Lower leg skin (tissue), 4 donors: ENCODE measurements around the gene TRNT1. TPM values are rescaled to one million over a fixed set of nuclear protein-coding genes. Genes with fewer than 3 reads are reported as not detected.

Source experiments
- DNase-seq, 2 donors: peaks; one replicate each; pipeline ENCODE4 v3.0.0-alpha.2; 2019; ENCODE audit warnings: low spot score in 2 of 2
- H3K4me3 ChIP-seq: fragments of 200-600 bp; sonication (generic); 2 replicates; pipeline ENCODE4 v1.5.1; 2017; ENCODE audit warnings: mild to moderate bottlenecking, low read depth; ENCODE audit not compliant: poor library complexity, severe bottlenecking
- POLR2A ChIP-seq, 2 donors: fragments of 450-650 bp; IDR thresholded peaks; one replicate each; pipeline ENCODE4 v1.6.1; 2016 to 2017; ENCODE audit warnings: antibody characterized with exemption in 2 of 2, mild to moderate bottlenecking in 1 of 2, moderate library complexity in 1 of 2
- WGBS, 2 donors: methylation state at CpG; one replicate each; pipeline ENCODE4 v1.1.5; 2018; 5-methylcytosine and 5-hydroxymethylcytosine counted together
- intact Hi-C: fragments of 100-400 bp; cut with DNase I; formaldehyde crosslinking; loops from one replicate; pipeline ENCODE4 v1.15.0; 2023; ENCODE audit warnings: low total_unique reads
- total RNA-seq, 4 donors: library from RNA; depleted of rRNA; stranded (reverse); fragments of >200 nt; gene quantifications; one replicate each; pipeline ENCODE4 v1.1.0, GENCODE V29; 2016
- TF ChIP-seq, protein P1 (sequence below), 3 donors: fragments of 450-650 bp; IDR thresholded peaks; one replicate each; pipeline ENCODE4 v1.5.1; 2016; ENCODE audit warnings: antibody characterized with exemption in 3 of 3, mild to moderate bottlenecking in 3 of 3, moderate library complexity in 2 of 3

Gene TRNT1
- total RNA-seq, 4 donors from 2014 or later = 5.9 to 14.5 (median 7.8) TPM

DNA sequence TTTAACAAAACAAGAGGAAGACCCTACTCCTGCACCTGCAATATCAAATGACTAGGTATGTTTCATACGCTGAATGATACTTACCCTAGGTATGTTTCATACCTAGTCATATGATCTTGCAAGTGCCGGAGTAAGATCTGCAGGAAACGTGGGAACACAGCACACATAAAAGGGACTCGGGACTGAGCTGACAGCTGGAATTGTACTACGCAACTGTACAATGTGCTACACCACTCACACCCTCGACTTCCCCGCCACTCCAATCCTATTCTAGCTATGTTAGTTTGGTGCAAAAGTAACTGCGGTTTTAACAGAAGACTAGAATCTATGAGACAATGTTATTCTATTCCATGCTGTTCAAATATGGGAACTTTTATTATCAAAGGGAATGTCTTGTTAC is 30.7 kb downstream of the TRNT1 start:
- no peak for TF ChIP-seq POLR2A (IDR thresholded peaks at IDR 0.05)
- TF ChIP-seq, protein P1, sequence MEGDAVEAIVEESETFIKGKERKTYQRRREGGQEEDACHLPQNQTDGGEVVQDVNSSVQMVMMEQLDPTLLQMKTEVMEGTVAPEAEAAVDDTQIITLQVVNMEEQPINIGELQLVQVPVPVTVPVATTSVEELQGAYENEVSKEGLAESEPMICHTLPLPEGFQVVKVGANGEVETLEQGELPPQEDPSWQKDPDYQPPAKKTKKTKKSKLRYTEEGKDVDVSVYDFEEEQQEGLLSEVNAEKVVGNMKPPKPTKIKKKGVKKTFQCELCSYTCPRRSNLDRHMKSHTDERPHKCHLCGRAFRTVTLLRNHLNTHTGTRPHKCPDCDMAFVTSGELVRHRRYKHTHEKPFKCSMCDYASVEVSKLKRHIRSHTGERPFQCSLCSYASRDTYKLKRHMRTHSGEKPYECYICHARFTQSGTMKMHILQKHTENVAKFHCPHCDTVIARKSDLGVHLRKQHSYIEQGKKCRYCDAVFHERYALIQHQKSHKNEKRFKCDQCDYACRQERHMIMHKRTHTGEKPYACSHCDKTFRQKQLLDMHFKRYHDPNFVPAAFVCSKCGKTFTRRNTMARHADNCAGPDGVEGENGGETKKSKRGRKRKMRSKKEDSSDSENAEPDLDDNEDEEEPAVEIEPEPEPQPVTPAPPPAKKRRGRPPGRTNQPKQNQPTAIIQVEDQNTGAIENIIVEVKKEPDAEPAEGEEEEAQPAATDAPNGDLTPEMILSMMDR (IDR thresholded peaks at IDR 0.05) = no peak
- no peak for DNase-seq
- intact Hi-C loops = no loop called here
- no peak overlapping the region for H3K4me3 ChIP-seq
- WGBS, 2 donors = 86 to 93% methylated on average over 8 of the region's 8 CpGs

- DNase-seq = no peak
- TF ChIP-seq, protein P1 (IDR thresholded peaks at IDR 0.05) = no peak
- TF ChIP-seq POLR2A (IDR thresholded peaks at IDR 0.05) = no peak
- WGBS, 2 donors = 35 to 46% methylated on average over 2 of the region's 2 CpGs
- intact Hi-C loops = no loop called here
- no peak overlapping the region for H3K4me3 ChIP-seq
These were observed 34.1 kb downstream of the TRNT1 start for GRCh38 chr3:3160826-3161225.

GRCh38 chr3:3165241-3165640 is 38.5 kb downstream of the TRNT1 start:
- DNase-seq = no peak
- no peak overlapping the region for H3K4me3 ChIP-seq
- WGBS, 2 donors = 65 to 66% methylated on average over 3 of the region's 3 CpGs
- TF ChIP-seq POLR2A (IDR thresholded peaks at IDR 0.05) = no peak
- TF ChIP-seq, protein P1 (IDR thresholded peaks at IDR 0.05) = no peak
- intact Hi-C loops = no loop called here

- 93 to 95% methylated on average over 3 of the region's 3 CpGs for WGBS, 2 donors
- TF ChIP-seq, protein P1 (IDR thresholded peaks at IDR 0.05) = no peak
- TF ChIP-seq POLR2A (IDR thresholded peaks at IDR 0.05) = no peak
- intact Hi-C loops = no loop called here
- no peak overlapping the region for H3K4me3 ChIP-seq
- DNase-seq = no peak
These were observed 38.9 kb downstream of the TRNT1 start for GRCh38 chr3:3165650-3166049.

DNA sequence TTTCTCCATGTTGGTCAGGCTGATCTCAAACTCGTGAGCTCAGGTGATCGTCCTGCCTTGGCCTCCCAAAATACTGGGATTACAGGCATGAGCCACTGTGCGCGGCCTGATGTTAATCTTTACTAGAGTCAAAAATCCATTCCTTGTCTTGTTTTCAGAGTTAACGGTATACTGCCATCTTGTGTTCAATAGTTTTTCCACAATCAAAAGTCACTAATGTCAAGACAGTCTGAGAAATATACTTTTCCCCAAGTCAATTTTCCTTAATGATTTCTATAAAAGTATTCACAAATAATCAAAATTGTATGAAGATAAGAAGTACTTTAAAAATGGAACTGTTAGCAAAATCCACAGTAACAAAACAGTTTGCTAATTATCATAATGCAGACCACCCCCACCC is 44.3 kb downstream of the TRNT1 start:
- intact Hi-C loops = no loop called here
- DNase-seq = no peak
- H3K4me3 ChIP-seq = no peak overlapping the region
- 62 to 64% methylated on average over 5 of the region's 5 CpGs for WGBS, 2 donors
- TF ChIP-seq, protein P1 (IDR thresholded peaks at IDR 0.05) = no peak
- TF ChIP-seq POLR2A (IDR thresholded peaks at IDR 0.05) = no peak

- TF ChIP-seq, protein P1 (IDR thresholded peaks at IDR 0.05) = no peak
- no peak for TF ChIP-seq POLR2A (IDR thresholded peaks at IDR 0.05)
- DNase-seq = no peak
- intact Hi-C loops = no loop called here
- WGBS, 2 donors = 33 to 41% methylated on average over 1 of the region's 1 CpG
- no peak overlapping the region for H3K4me3 ChIP-seq
These were observed 45.9 kb downstream of the TRNT1 start for GRCh38 chr3:3172627-3173026.
